Measurements from ENCODE around the gene NUDT1.

GRCh38 chr7:2242541-2243429 is 759 bp downstream of the NUDT1 start:
- TF ChIP-seq POLR2AphosphoS5 (IDR thresholded peaks at IDR 0.05) (no peak), CTCF (IDR thresholded peaks at IDR 0.05) (peak in 1 of 4 experiments; percentile 9), EP300 (IDR thresholded peaks at IDR 0.05) (no peak)

Measured in gastroesophageal sphincter (tissue), 3 donors.